ENCODE data around the gene LEP. TPM values are rescaled to one million over a fixed set of nuclear protein-coding genes. Genes with fewer than 3 reads are reported as not detected.

LEP gene
- total RNA-seq, 1 donor from 2014 or later: not detected

- H2AFZ ChIP-seq (replicated peaks): no peak overlapping the region
- Mint-ChIP-seq H3K9me3 (peaks cover 2% of the 10 kb centered on the region), H3K36me3 (peaks cover 2% of the 10 kb centered on the region)
These were observed 29.8 kb downstream of the LEP start for GRCh38 chr7:128270826-128271272.

GRCh38 chr7:128271471-128271941 lies 30.4 kb downstream of the LEP start:
- Mint-ChIP-seq H3K36me3 (peaks cover 2% of the 10 kb centered on the region), H3K27me3 (ENCODE audit: insufficient read depth, low read depth) (peaks cover 13% of the 10 kb centered on the region), H3K27ac (no peak overlapping the region), H3K4me1 (peaks cover 32% of the 10 kb centered on the region), H3K4me3 (no peak overlapping the region), H3K9me3 (peaks cover 2% of the 10 kb centered on the region)
- Histone ChIP-seq H3K36me3 (no peaks in the 10 kb centered on the region), H2AFZ (replicated peaks) (no peak overlapping the region), H3K27ac (no peak overlapping the region), H3K27me3 (no peaks in the 10 kb centered on the region), H3K9ac (no peak overlapping the region), H3K79me2 (ENCODE audit: low read depth) (no peaks in the 10 kb centered on the region), H3K9me3 (ENCODE audit: low read depth) (no peaks in the 10 kb centered on the region), H3K4me1 (peaks cover 27% of the 10 kb centered on the region), H4K20me1 (ENCODE audit: low read depth) (no peaks in the 10 kb centered on the region), H3F3A (ENCODE audit: low read depth) (peaks cover 22% of the 10 kb centered on the region), H3K4me3 (no peak overlapping the region), H3K4me2 (no peak overlapping the region)
- TF ChIP-seq EZH2 (IDR thresholded peaks at IDR 0.05) (no peak), EZH2phosphoT487 (IDR thresholded peaks at IDR 0.05) (no peak), CTCF (IDR thresholded peaks at IDR 0.05) (no peak)
- DNase-seq (ENCODE audit: low spot score): no peak

More at GRCh38 chr7:128270826-128271272, 29.8 kb downstream of the LEP start:
- Histone ChIP-seq H3K27me3 (no peaks in the 10 kb centered on the region), H3K4me1 (peaks cover 27% of the 10 kb centered on the region), H3K27ac (no peak overlapping the region), H3K9me3 (ENCODE audit: low read depth) (no peaks in the 10 kb centered on the region), H3K4me2 (no peak overlapping the region), H3K36me3 (no peaks in the 10 kb centered on the region), H3K4me3 (no peak overlapping the region), H3K9ac (no peak overlapping the region), H3K79me2 (ENCODE audit: low read depth) (no peaks in the 10 kb centered on the region), H4K20me1 (ENCODE audit: low read depth) (no peaks in the 10 kb centered on the region), H3F3A (ENCODE audit: low read depth) (peaks cover 26% of the 10 kb centered on the region)
- Mint-ChIP-seq H3K27ac (no peak overlapping the region), H3K4me1 (peaks cover 38% of the 10 kb centered on the region), H3K4me3 (no peak overlapping the region), H3K27me3 (ENCODE audit: insufficient read depth, low read depth) (peaks cover 13% of the 10 kb centered on the region)
- TF ChIP-seq EZH2 (IDR thresholded peaks at IDR 0.05) (no peak), EZH2phosphoT487 (IDR thresholded peaks at IDR 0.05) (no peak), CTCF (IDR thresholded peaks at IDR 0.05) (no peak)
- no peak for DNase-seq (ENCODE audit: low spot score)

- H3K27ac ChIP-seq: no peak overlapping the region
- no peak overlapping the region for H2AFZ ChIP-seq (replicated peaks)
- H3K27me3 Mint-ChIP-seq (ENCODE audit: insufficient read depth, low read depth): peaks cover 13% of the 10 kb centered on the region
- H3K9me3 ChIP-seq (ENCODE audit: low read depth): no peaks in the 10 kb centered on the region
- H3K9ac ChIP-seq: no peak overlapping the region
- H3F3A ChIP-seq (ENCODE audit: low read depth): peaks cover 17% of the 10 kb centered on the region
- H3K27ac Mint-ChIP-seq: no peak overlapping the region
- no peaks in the 10 kb centered on the region for H3K27me3 ChIP-seq
- H3K4me3 ChIP-seq: no peak overlapping the region
- H3K4me2 ChIP-seq: no peak overlapping the region
- peaks cover 2% of the 10 kb centered on the region for H3K36me3 Mint-ChIP-seq
- H4K20me1 ChIP-seq (ENCODE audit: low read depth): no peaks in the 10 kb centered on the region
- DNase-seq (ENCODE audit: low spot score): no peak
- peaks cover 2% of the 10 kb centered on the region for H3K9me3 Mint-ChIP-seq
- no peaks in the 10 kb centered on the region for H3K36me3 ChIP-seq
- H3K79me2 ChIP-seq (ENCODE audit: low read depth): no peaks in the 10 kb centered on the region
- TF ChIP-seq EZH2phosphoT487 (IDR thresholded peaks at IDR 0.05): no peak
- TF ChIP-seq EZH2 (IDR thresholded peaks at IDR 0.05): no peak
- TF ChIP-seq CTCF (IDR thresholded peaks at IDR 0.05): no peak
- peaks cover 27% of the 10 kb centered on the region for H3K4me1 Mint-ChIP-seq
- H3K4me1 ChIP-seq: peaks cover 21% of the 10 kb centered on the region
- no peak overlapping the region for H3K4me3 Mint-ChIP-seq
These were observed 30.9 kb downstream of the LEP start for GRCh38 chr7:128271942-128272481.

Measured in neural progenitor cell (in vitro differentiated cells).